ENCODE measurements around the gene PLPP1. TPM values are rescaled to one million over a fixed set of nuclear protein-coding genes. Genes with fewer than 3 reads are reported as not detected.
"Not testable (repeated sequence)": the region's sequence is repeated elsewhere in the genome, so short reads cannot be mapped to it uniquely, and the experiment has no call there.

The PLPP1 gene
- total RNA-seq, 1 experiment from 2014 or later, result 90.6 TPM

DNA sequence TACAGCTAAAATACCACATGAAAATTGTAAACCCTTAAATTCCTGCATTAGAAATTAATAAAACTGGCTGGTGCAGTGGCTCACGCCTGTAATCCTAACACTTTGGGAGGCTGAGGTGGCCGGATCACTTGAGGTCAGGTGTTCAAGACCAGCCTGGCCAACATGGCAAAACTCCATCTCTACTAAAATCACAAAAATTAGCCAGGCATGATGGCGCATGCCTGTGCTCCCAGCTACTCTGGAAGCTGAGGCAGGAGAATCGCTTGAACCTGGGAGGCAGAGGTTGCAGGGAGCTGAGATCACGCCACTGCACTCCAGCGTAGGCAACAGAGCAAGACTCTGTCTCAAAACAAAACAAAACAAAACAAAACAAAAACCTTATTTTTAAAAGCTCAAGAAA, 29.1 kb downstream of the PLPP1 start:
- DNase-seq (ENCODE audit: low read depth), result not testable (repeated sequence)

DNA sequence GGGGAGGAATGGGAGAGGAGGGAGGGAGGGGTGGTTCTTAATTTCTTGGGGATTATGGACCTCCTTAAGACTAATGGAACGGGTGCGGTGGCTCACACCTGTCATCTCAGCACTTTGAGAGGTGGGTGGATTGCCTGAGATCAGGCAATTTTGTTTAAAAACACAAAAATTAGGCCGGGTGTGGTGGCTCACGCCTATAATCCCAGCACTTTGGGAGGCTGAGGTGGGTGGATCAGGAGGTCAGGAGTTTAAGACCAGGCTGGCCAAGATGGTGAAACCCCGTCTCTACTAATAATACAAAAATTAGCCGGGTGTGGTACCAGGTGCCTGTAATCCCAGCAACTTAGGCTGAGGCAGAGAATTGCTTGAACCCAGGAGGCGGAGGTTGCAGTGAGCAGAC, 30.8 kb downstream of the PLPP1 start:
- not testable (repeated sequence) for DNase-seq (ENCODE audit: low read depth)

DNA sequence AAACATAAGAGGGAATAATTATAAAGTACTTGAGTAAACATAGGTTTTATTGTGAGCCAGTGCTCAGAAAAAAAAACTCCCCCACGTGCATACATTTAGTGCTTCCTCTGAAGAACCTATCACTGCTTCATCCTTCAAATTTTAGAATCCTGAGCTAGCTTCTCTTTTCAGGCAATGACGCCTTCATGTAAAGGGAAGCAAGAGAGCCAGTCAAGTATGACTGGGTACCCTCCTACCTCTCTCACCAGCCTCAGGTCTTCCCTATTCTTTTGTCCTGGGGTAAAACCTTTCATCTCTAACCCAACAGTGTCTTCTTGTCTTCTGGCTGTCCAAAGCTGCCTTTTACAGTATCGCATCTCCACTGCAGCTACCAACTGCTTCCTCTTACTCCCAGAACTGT, 32.0 kb downstream of the PLPP1 start:
- no peak for DNase-seq (ENCODE audit: low read depth)

GRCh38 chr5:55498457-55498856, 36.3 kb downstream of the PLPP1 start:
- no peak for DNase-seq (ENCODE audit: low read depth)

DNA sequence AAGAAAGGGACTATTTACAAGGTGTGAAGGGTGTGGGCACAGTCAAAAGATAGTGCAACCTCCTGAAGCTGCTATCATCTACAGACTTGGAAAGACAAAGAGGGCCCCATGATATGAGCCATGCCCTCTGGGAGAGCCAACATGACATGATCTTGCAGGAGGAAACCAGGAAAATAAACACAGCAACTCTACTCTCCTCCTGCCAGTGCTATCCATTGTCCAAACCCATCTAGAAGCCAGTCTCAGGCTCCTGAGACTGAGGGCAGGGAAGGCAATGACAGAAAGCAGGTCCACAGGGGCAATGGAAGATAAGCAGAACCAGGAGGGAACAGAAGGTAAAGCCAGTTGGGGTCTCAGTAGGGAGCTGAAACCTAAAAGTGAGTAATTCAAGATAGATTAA, 37.1 kb downstream of the PLPP1 start:
- DNase-seq (ENCODE audit: low read depth), result no peak

GRCh38 chr5:55495216-55495615, 39.5 kb downstream of the PLPP1 start:
- DNase-seq (ENCODE audit: low read depth), result no peak

GRCh38 chr5:55492449-55492848, 42.3 kb downstream of the PLPP1 start:
- no peak for DNase-seq (ENCODE audit: low read depth)

DNA sequence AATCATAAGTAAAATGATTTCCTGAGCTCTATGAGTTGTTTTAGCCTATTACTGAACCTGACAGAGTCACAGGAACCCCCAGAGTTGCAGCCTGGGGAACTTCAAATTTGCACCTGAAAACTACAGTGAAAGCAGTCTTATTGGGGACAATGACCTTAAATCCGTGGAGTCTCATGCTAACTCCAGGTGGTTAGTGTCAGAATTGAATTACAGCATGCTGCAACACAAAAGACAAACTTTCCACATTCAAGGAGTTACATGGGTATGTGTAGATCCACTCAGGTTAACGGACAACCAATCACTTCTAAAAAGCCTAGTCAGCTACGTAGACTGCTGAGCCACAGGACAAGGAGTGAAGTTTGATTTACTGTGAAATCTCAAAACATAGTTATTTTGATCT, 49.7 kb downstream of the PLPP1 start:
- no peak for DNase-seq (ENCODE audit: low read depth)

- DNase-seq (ENCODE audit: low read depth), result no peak
Observed at GRCh38 chr5:55484531-55484930, 50.2 kb downstream of the PLPP1 start.

DNA sequence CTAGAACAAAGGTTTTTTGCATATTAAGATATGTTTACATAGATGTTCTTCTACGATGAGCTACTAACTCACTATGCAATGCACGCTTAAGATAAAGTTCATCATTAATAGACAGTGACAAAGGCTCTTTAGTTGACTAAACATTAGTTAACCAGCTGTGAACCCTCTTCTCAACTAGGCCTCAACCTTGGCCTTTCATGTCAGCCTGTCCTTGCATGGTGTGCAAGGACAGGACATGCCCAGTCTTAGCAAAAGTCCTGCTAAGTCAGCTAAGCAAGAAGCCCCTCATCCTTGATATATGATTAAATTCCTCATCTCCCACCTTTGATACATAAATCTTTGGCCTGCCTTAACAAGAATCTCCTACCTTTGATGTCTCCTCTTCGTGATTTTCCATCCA, 50.9 kb downstream of the PLPP1 start:
- DNase-seq (ENCODE audit: low read depth), result no peak

DNA sequence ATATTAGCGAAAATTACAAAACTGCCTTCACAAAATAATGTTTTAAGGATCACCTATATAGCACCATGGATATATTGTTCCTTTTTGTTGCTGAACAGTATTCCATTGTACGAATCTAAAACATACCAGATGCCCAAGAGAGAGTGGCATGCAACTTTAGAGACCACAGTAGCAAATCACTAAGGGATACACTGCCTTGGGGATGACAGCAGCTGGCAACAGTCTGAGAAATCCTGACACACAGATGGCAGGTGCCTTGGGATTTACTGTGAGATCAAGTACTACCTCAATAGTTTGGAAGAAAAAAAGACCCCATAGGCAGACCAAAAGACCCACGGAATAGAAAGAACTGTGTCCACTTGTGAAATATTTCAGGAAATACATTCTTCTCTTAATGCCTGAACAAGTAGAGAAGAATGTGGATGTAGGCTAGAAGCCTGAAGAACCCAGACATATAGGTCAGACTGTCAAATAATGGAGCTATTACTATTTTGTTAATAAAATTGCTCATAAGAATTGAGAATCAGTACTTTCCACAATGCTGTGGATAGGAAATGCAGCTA, 53.4 kb downstream of the PLPP1 start:
- DNase-seq (ENCODE audit: low read depth), result no peak

DNA sequence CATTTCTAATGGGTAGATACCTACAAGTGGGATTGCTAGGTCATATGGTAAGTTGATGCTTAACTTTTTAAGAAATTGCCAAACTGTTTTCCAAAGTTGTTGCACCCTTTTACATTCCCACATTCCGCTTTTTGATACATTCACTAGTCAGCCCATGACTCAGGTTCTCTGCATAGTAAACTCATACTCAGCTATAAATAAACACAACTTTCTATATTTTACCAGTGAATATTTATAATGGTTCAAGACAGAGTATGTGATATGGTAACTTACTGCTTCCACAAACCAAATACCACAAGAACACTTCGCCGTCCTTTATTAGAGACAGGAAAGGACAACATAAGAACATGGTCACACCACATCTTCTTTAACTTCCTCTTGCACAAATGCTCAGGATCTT, 54.0 kb downstream of the PLPP1 start:
- DNase-seq (ENCODE audit: low read depth), result no peak

GRCh38 chr5:55472642-55473041, 62.1 kb downstream of the PLPP1 start:
- no peak for DNase-seq (ENCODE audit: low read depth)

- DNase-seq (ENCODE audit: low read depth), result no peak
Observed at GRCh38 chr5:55471468-55471867, 63.3 kb downstream of the PLPP1 start.

- DNase-seq (ENCODE audit: low read depth), result no peak
Observed at GRCh38 chr5:55470282-55470681, 64.5 kb downstream of the PLPP1 start.

DNA sequence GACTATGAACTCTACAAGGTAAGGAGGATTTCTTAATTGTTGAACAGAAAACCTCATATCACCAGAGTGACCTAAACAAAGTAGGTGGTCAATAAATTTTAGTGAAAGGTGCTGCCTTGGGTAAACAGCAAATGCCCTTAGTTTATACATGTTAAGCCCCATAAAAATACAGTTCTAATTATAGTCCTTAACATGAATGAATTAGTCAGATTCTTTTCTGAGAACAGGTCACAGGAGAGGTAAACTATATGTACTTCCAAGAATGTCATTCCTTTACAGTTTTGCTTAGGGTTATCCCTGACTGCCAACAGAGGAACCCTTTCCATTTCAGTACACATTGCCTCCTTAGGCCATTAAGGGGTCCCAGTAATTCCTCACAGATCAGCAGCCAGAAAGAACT, 64.9 kb downstream of the PLPP1 start:
- no peak for DNase-seq (ENCODE audit: low read depth)

- DNase-seq (ENCODE audit: low read depth), result no peak
Observed at GRCh38 chr5:55467862-55468551, 66.8 kb downstream of the PLPP1 start.

GRCh38 chr5:55463613-55464012, 71.2 kb downstream of the PLPP1 start:
- DNase-seq (ENCODE audit: low read depth), result no peak

DNA sequence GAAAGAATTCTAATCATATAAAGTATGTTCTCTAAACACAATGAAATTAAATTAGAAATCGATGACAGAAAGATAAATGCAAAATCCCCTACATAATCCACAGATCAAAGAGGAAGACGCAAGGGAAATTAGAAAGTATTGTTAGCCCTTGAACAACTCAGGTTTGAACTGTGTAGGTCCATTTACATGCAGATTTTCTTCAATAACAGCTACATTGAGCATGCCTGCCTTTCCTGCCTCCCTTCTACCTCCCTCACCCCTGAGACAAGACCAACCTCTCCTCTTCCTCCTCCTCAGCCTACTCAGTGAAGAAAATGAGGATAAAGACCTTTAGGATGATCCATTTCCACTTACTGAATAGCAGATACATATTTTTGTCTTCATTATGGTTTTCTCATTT, 75.2 kb downstream of the PLPP1 start:
- no peak for DNase-seq (ENCODE audit: low read depth)

DNA sequence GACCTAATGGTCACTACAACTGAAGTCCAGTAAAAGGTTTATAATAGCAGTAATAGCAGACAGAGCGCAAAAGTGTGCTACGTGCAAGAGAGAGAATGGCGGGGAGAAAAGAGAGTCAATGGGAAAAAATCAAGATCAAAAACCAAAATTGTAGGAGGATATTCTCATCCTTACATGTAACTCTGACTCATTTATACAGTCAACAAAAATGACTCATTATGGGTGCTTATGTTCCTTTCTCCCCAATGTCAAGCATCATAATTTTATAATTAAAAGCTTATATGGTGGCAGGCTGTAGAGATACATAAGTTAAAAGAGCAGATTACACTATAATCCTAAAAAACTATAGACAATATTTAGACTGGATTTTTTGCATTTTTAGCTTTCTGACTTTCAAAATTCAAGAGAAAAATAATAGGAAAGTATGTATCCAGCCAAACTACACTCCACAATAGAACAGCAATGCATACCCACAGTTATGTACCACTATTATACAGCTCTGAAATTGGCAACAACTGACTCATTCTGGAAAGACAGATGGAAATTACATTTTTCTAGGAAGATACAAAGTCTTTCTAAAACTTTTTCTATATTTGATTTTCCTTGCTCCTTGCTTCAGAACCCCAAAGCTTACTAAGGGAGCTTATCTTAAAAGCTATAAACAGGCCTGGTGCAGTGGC, 78.4 kb downstream of the PLPP1 start:
- peak; percentile 41 for DNase-seq (ENCODE audit: low read depth)

- no peak for DNase-seq (ENCODE audit: low read depth)
Observed at GRCh38 chr5:55454282-55454681, 80.5 kb downstream of the PLPP1 start.

DNA sequence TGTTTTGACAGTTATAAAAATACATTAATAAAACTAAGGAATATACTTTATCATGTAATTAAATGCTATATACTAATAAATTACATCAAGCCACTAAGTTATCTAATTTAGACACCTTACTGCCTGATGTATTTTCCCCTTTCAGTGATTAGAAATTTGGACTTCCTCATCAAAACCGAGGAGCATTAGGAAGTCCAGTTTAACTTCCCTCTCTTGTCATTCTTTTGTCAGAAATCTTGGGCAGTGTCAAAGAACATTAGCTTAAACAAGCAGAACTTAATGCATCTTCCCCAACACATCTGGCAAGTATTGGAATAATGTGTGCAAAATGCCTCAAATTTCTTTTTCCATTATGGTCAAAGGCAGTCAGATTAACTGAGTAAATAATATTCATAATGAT, 81.6 kb downstream of the PLPP1 start:
- no peak for DNase-seq (ENCODE audit: low read depth)

GRCh38 chr5:55451976-55452375, 82.8 kb downstream of the PLPP1 start:
- no peak for DNase-seq (ENCODE audit: low read depth)
